Endodermal cell (in vitro differentiated cells): Measurements from ENCODE around the gene SLC22A2. TPM values are rescaled to one million over a fixed set of nuclear protein-coding genes. Genes with fewer than 3 reads are reported as not detected.
A peak's percentile ranks its signal among the peaks of the same experiment; 100 is the strongest.

Experiments
- DNase-seq: peaks from one replicate; pipeline ENCODE4 v3.0.0-alpha.2; 2017
- H3K27ac ChIP-seq: 2 replicates; pipeline ENCODE4 v1.5.1; 2013; ENCODE audit warnings: mild to moderate bottlenecking, low read depth, low read length, moderate library complexity
- H3K27me3 ChIP-seq: 2 replicates; pipeline ENCODE4 v1.6.1; 2013; ENCODE audit warnings: mild to moderate bottlenecking, low read length, moderate library complexity; ENCODE audit not compliant: insufficient read depth, control insufficient read depth, poor library complexity, severe bottlenecking
- H3K36me3 ChIP-seq: 2 replicates; pipeline ENCODE4 v1.7.0; 2013; ENCODE audit warnings: mild to moderate bottlenecking, low read length, moderate library complexity; ENCODE audit not compliant: control insufficient read depth, insufficient read depth
- H3K4me1 ChIP-seq: one replicate; pipeline ENCODE4 v1.7.0; 2013; ENCODE audit warnings: low read length; ENCODE audit not compliant: control insufficient read depth, insufficient read depth
- H3K4me3 ChIP-seq: 2 replicates; pipeline ENCODE4 v1.5.1; 2013; ENCODE audit warnings: mild to moderate bottlenecking, low read length, moderate library complexity
- H3K9ac ChIP-seq: 2 replicates; pipeline ENCODE4 v1.6.1; 2013; ENCODE audit warnings: mild to moderate bottlenecking, low read length, moderate library complexity; ENCODE audit not compliant: poor library complexity, severe bottlenecking; ENCODE audit errors: extremely low read depth
- H3K9me3 ChIP-seq: 2 replicates; pipeline ENCODE4 v1.6.1; 2013; ENCODE audit warnings: mild to moderate bottlenecking, low read length, moderate library complexity; ENCODE audit not compliant: control insufficient read depth
- H3K27ac Mint-ChIP-seq: 2 replicates; pipeline ENCODE4 v1.8.0; 2020; ENCODE audit warnings: mixed read lengths
- H3K27me3 Mint-ChIP-seq: 2 replicates; pipeline ENCODE4 v1.8.0; 2021; ENCODE audit warnings: mild to moderate bottlenecking, mixed read lengths; ENCODE audit not compliant: insufficient read depth
- H3K36me3 Mint-ChIP-seq: 2 replicates; pipeline ENCODE4 v1.8.0; 2020; ENCODE audit warnings: low read depth, mixed read lengths
- H3K4me1 Mint-ChIP-seq: 2 replicates; pipeline ENCODE4 v1.8.0; 2020; ENCODE audit warnings: mixed read lengths
- H3K4me3 Mint-ChIP-seq: 2 replicates; pipeline ENCODE4 v1.8.0; 2020; ENCODE audit warnings: mild to moderate bottlenecking, moderate library complexity, mixed read lengths
- H3K9me3 Mint-ChIP-seq: 2 replicates; pipeline ENCODE4 v1.8.0; 2020; ENCODE audit warnings: mild to moderate bottlenecking, mixed read lengths
- CTCF ChIP-seq: fragments of 200-600 bp; sonication (generic); conservative IDR thresholded peaks from 2 replicates; pipeline ENCODE4 v1.5.0; 2021; ENCODE audit warnings: antibody characterized with exemption, mild to moderate bottlenecking
- WGBS, 2 experiments: methylation state at CpG; one replicate each; pipeline versions ENCODE4 v1.1.5 to v1.1.7; 2013; ENCODE audit warnings: missing lambda C conversion rate in 2 of 2, mixed read lengths in 1 of 2; ENCODE audit not compliant: insufficient coverage in 1 of 2, insufficient read length in 1 of 2; 5-methylcytosine and 5-hydroxymethylcytosine counted together
- total RNA-seq, 2 donors: library from RNA; stranded (reverse); fragmentation: NEBNext Ultra II Directional in 1 of 2; extraction: Animal tissue kit (Norgen Biotek cat#: 25700) in 1 of 2; gene quantifications; 2 replicates in 1 of 2; 3 replicates in 1 of 2; pipeline ENCODE4 v1.2.1, GENCODE V29; 2021

SLC22A2 gene
- total RNA-seq, 2 donors from 2014 or later, result 0.64 to 1.00 TPM

DNA sequence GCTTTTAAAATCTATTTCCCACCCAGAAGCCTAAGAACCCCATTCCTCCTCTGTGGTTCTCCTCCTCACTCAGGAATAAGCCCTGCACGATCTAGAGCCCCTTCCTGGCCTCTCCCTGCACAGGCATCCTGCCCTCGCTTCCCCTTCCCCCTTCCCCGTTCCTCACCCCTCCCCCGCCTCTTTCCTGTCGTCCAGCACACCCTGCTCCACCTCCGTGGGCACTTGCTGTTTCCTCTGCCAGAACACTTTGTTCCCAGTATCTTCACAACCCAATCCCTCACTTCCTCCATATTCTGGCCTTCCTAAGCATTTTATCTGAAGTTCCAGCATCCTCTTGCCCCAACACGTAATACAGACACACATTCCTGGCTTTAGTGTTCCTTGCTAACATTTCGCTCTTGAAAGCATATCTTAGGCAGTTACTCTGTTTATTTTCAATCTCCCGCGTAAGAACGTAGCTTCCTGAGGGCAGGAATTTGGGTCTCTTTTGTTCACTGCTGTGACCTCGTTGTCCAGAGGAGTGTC lies 20.2 kb upstream of the SLC22A2 start:
- no peak overlapping the region for H3K27ac ChIP-seq
- peaks cover 6% of the 10 kb centered on the region for H3K4me1 Mint-ChIP-seq
- no peaks in the 10 kb centered on the region for H3K36me3 Mint-ChIP-seq
- WGBS, 2 experiments, result 88 to 98% methylated on average over 8 to 12 of the region's 12 CpGs
- H3K4me3 ChIP-seq, result no peak overlapping the region
- DNase-seq, result no peak
- H3K4me1 ChIP-seq, result no peaks in the 10 kb centered on the region
- peaks cover 11% of the 10 kb centered on the region for H3K9me3 ChIP-seq
- TF ChIP-seq CTCF, result no peak
- H3K36me3 ChIP-seq, result no peaks in the 10 kb centered on the region
- H3K9me3 Mint-ChIP-seq, result peaks cover 7% of the 10 kb centered on the region
- no peak overlapping the region for H3K9ac ChIP-seq
- no peak overlapping the region for H3K27ac Mint-ChIP-seq
- peaks cover 3% of the 10 kb centered on the region for H3K27me3 Mint-ChIP-seq
- H3K4me3 Mint-ChIP-seq, result no peak overlapping the region
- H3K27me3 ChIP-seq, result no peaks in the 10 kb centered on the region

- TF ChIP-seq CTCF, result no peak
- no peaks in the 10 kb centered on the region for H3K4me1 ChIP-seq
- no peak overlapping the region for H3K27ac ChIP-seq
- Mint-ChIP-seq H3K4me1 (peaks cover 6% of the 10 kb centered on the region), H3K36me3 (no peaks in the 10 kb centered on the region), H3K27ac (no peak overlapping the region), H3K9me3 (peaks cover 7% of the 10 kb centered on the region), H3K27me3 (peaks cover 3% of the 10 kb centered on the region), H3K4me3 (no peak overlapping the region)
- H3K27me3 ChIP-seq, result no peaks in the 10 kb centered on the region
- no peaks in the 10 kb centered on the region for H3K36me3 ChIP-seq
- no peak overlapping the region for H3K9ac ChIP-seq
- H3K4me3 ChIP-seq, result no peak overlapping the region
- peaks cover 9% of the 10 kb centered on the region for H3K9me3 ChIP-seq
- peak; percentile 18 for DNase-seq
- WGBS, 2 experiments, result 88 to 92% methylated on average over 4 to 5 of the region's 5 CpGs
Observed at GRCh38 chr6:160278311-160278710, 19.7 kb upstream of the SLC22A2 start.

- Histone ChIP-seq H3K27me3 (no peaks in the 10 kb centered on the region), H3K9me3 (peaks cover 9% of the 10 kb centered on the region), H3K27ac (no peak overlapping the region), H3K4me1 (no peaks in the 10 kb centered on the region), H3K36me3 (no peaks in the 10 kb centered on the region), H3K4me3 (no peak overlapping the region), H3K9ac (no peak overlapping the region)
- H3K27me3 Mint-ChIP-seq, result peaks cover 3% of the 10 kb centered on the region
- H3K9me3 Mint-ChIP-seq, result peaks cover 7% of the 10 kb centered on the region
- no peak for DNase-seq
- H3K4me1 Mint-ChIP-seq, result peaks cover 6% of the 10 kb centered on the region
- TF ChIP-seq CTCF, result no peak
- no peak overlapping the region for H3K27ac Mint-ChIP-seq
- no peak overlapping the region for H3K4me3 Mint-ChIP-seq
- 93 to 94% methylated on average over 14 to 15 of the region's 15 CpGs for WGBS, 2 experiments
- no peaks in the 10 kb centered on the region for H3K36me3 Mint-ChIP-seq
Observed at GRCh38 chr6:160277546-160277945, 18.9 kb upstream of the SLC22A2 start.
